Left cardiac atrium (tissue), 4 donors: Measurements from ENCODE around the gene ZNF778. TPM values are rescaled to one million over a fixed set of nuclear protein-coding genes. Genes with fewer than 3 reads are reported as not detected.

Experiments used
- ATAC-seq, 2 donors: fragments of 200-7000 bp; cut with Tn5 transposase; one replicate each; pipeline ENCODE4 v1.9.1; 2020; ENCODE audit warnings: mild to moderate bottlenecking in 2 of 2, moderate library complexity in 2 of 2
- DNase-seq: peaks from one replicate; pipeline ENCODE4 v3.0.0-alpha.2; 2020
- intact Hi-C, 2 donors: fragments of 100-400 bp; cut with DNase I; formaldehyde crosslinking; loops; one replicate each; pipeline versions ENCODE4 v1.14.1 to v1.15.1; 2022 to 2023
- total RNA-seq, 2 donors: library from RNA; stranded (reverse); fragmentation: NEBNext Ultra II Directional; extraction: Animal tissue kit (Norgen Biotek cat#: 25700); gene quantifications; one replicate each; pipeline ENCODE4 v1.2.1, GENCODE V29; 2021
- donor health status: DM: no; HTN: yes; CAD: no.
- donor health status: DM: no; HTN: yes; CAD: no; lungs with severe emphysema.
- donor health status: DM: yes; HTN: yes; CAD: no.
- donor health status: Dilated cardiomyopathy.

Gene ZNF778
- total RNA-seq, 2 donors from 2014 or later, result 7.5 to 9.8 TPM

- DNase-seq (no peak), ATAC-seq (no peak)
- intact Hi-C loops, result no loop called here
Observed at GRCh38 chr16:89281189-89281577, 63.7 kb downstream of the ZNF778 start.

DNA sequence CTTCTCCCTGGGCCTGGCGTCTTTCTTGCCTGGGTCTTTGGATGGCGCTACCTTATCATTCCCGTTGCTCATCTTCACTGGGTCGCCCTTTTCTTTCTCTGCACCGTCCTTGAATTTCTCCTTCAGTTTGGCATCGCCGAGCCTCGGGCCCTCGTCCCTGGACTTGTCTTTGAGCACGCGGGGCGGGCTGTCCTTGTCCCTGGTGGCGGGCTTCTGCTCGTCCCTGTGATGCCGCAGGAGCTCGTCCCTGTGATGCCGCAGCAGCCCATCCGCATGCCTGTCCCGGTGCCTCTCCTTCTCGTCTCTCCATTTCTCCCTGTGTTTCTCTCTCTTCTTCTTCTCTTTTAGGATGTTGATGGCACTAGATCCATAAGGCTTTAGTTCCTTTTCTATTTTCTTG is 64.3 kb downstream of the ZNF778 start:
- ATAC-seq, result no peak
- no peak for DNase-seq
- intact Hi-C loops, result no loop called here

- no peak for DNase-seq
- no peak for ATAC-seq
- intact Hi-C loops, result no loop called here
Observed at GRCh38 chr16:89282523-89282922, 65.0 kb downstream of the ZNF778 start.

DNA sequence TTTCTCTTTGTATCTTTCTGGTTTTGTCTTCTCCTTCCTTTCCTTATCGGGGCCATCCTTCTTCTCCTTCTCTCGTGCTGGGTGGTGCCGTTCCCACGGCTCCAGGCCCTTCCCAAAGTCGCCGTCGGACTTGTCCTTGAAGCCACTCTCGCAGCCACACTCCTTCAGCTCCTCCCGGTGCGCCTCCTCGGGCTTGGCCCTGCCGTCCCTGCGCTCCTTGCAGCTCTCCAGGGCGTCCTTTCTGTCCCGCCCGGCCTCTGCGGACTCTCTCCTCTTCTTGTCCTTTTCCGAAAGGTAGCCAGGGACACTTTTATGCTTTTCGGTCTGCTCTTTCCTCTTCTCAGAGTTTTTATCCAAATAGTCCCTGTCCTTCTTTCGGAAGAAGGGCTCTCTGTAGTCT is 65.9 kb downstream of the ZNF778 start:
- DNase-seq, result no peak
- ATAC-seq, result no peak
- intact Hi-C loops, result no loop called here

DNA sequence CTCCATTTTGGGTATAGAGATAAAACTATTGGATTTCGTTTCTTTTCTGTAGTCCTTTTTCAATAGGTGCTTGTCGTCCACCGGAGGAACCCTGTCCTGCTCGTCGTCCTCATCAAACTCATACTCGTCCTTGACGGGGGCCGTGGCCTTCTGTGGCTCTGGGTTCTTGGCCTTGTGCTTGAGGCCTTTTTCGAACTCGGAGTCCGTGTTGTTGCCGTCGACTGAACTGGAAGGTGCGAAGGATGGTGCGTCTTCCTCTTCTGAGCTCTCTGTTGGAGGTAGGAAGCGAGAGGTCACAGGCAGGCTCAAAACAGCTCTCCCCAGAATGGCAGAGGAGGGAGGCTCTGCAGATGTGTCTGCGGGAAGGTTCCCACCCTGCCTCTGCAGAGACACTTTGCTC is 67.9 kb downstream of the ZNF778 start:
- ATAC-seq (no peak), DNase-seq (no peak)
- intact Hi-C loops, result no loop called here

DNA sequence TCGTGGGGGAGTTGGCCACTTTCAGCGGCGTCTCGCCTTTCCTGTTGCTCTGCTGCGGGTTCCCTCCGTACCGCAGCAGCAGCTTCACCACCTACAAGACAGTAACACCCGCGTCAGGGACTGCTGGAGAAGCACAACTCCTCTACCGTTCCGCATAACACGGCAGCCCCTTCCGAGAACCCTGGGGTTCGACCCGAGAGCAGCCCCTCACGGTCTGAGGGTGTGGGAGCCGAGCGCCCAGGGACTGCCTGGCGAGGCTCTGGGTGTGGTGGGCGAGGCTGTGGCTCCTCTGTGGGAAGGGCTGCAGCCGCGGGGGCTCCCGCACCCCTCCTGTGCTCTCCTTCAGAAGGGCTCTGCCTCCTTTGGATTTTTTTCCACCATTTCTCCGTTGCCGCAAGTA is 68.6 kb downstream of the ZNF778 start:
- DNase-seq (no peak), ATAC-seq (no peak)
- intact Hi-C loops, result loop anchor here in 1 of 2 donors (2.0 kb wide), 1 partner anchor 65 kb away; no protein-coding TSS in a partner anchor

Other genes starting within 250 kb of the ZNF778 start
- gene CBFA2T3, start 240.5 kb upstream of the ZNF778 start, total RNA-seq, result 1 to 10 TPM; 6.5 to 6.6 TPM
- gene ACSF3, start 123.9 kb upstream of the ZNF778 start, total RNA-seq, result 10 to 100 TPM; 14.9 to 16.2 TPM
- under 1 TPM in 1 of 2 donors, not detected in 1; 0.09 TPM for gene CDH15, start 46.0 kb upstream of the ZNF778 start, total RNA-seq
- under 1 TPM in 1 of 2 donors, not detected in 1; 0.27 TPM for gene SLC22A31, start 17.2 kb upstream of the ZNF778 start, total RNA-seq